ENCODE measurements around the gene TRPM4. TPM values are rescaled to one million over a fixed set of nuclear protein-coding genes. Genes with fewer than 3 reads are reported as not detected.

The TRPM4 gene
- total and polyA plus RNA-seq, 2 of the 13 experiments (the other 11 are each of a cell fraction or from before 2014, with no cell fraction given), result 1.9 to 4.3 TPM

DNA sequence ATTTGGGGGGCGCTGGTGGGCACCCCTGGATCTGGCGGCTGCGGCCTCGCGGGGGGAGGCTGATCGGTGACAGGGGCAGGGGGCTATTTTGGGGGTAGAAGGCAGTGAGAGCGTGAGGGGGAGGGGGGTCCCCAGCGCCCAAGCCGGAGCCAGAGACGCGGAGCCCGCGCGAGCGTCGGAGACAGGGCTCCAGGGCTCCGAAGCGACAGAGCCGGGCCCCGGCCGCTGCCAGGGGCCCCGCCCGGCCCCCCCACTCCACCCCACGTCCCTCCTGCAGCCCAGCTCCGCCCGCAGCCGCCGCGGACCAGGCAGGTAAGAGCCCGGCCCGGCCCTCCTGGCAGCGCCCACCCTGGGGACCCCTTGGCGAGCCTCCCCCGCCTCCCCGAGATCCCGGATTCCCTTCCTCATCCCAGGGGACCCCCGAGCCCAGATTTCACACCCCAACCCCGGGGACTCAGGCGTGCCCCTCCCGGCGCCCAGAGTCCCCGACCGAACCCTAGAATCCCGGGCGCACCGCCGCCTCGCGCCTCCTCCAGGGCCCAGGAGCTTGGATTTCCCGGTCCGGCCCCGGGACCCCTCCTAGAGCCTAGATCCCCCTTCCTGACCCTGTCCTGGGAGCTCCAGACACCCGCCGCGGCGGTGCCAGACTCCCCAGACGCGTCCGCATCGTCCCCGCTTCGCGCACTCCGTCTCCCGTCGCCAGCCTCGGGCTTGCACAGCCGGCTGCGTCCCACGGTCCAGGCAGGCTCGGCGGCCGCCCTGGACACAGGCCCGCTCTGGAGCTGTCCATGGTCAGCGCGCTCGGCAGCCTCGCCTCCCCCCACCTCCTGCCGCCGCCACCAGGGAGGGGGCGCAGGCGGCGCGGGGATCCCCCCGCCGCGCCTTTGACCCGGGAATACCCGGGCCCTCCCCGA is 37.9 kb upstream of the TRPM4 start, which contains the start of gene PPFIA3 (continued):
- TF ChIP-seq KLF12 (CRISPR knock-in tag; IDR thresholded peaks at IDR 0.05; ENCODE audit: borderline replicate concordance) (0 out of 2 replicates have a peak, but pooled peaks have one; percentile 49), ZNF75D (CRISPR knock-in tag; IDR thresholded peaks at IDR 0.05; ENCODE audit: borderline replicate concordance) (no peak), TARDBP (CRISPR knock-in tag; IDR thresholded peaks at IDR 0.05) (peak; percentile 29; the same call in 1 of the 2 replicates), ZNF12 (CRISPR knock-in tag; IDR thresholded peaks at IDR 0.05) (peak; percentile 70; the same call in 1 of the 2 replicates), GFI1 (CRISPR knock-in tag; IDR thresholded peaks at IDR 0.05; ENCODE audit: borderline replicate concordance) (no peak), SP1 (IDR thresholded peaks at IDR 0.05) (no peak), SP1 (CRISPR knock-in tag; IDR thresholded peaks at IDR 0.05) (0 out of 2 replicates have a peak, but pooled peaks have one; percentile 27), POGK (CRISPR knock-in tag; conservative IDR thresholded peaks at IDR 0.05) (peak; percentile 73; the same call in 1 of the 2 replicates), ZNF616 (CRISPR knock-in tag; IDR thresholded peaks at IDR 0.05; ENCODE audit: low read depth) (0 out of 2 replicates have a peak, but pooled peaks have one; percentile 60), ZNF574 (CRISPR knock-in tag; IDR thresholded peaks at IDR 0.05) (peak; percentile 75), TFDP2 (CRISPR knock-in tag; IDR thresholded peaks at IDR 0.05) (peak; percentile 29; the same call in 1 of the 2 replicates), ZBTB14 (CRISPR knock-in tag; IDR thresholded peaks at IDR 0.05) (no peak)
- TF ChIP-seq, protein P1, sequence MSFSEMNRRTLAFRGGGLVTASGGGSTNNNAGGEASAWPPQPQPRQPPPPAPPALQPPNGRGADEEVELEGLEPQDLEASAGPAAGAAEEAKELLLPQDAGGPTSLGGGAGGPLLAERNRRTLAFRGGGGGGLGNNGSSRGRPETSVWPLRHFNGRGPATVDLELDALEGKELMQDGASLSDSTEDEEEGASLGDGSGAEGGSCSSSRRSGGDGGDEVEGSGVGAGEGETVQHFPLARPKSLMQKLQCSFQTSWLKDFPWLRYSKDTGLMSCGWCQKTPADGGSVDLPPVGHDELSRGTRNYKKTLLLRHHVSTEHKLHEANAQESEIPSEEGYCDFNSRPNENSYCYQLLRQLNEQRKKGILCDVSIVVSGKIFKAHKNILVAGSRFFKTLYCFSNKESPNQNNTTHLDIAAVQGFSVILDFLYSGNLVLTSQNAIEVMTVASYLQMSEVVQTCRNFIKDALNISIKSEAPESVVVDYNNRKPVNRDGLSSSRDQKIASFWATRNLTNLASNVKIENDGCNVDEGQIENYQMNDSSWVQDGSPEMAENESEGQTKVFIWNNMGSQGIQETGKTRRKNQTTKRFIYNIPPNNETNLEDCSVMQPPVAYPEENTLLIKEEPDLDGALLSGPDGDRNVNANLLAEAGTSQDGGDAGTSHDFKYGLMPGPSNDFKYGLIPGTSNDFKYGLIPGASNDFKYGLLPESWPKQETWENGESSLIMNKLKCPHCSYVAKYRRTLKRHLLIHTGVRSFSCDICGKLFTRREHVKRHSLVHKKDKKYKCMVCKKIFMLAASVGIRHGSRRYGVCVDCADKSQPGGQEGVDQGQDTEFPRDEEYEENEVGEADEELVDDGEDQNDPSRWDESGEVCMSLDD (CRISPR knock-in tag; IDR thresholded peaks at IDR 0.05; ENCODE audit: borderline replicate concordance), result peak; percentile 54
- TF ChIP-seq, protein P2, sequence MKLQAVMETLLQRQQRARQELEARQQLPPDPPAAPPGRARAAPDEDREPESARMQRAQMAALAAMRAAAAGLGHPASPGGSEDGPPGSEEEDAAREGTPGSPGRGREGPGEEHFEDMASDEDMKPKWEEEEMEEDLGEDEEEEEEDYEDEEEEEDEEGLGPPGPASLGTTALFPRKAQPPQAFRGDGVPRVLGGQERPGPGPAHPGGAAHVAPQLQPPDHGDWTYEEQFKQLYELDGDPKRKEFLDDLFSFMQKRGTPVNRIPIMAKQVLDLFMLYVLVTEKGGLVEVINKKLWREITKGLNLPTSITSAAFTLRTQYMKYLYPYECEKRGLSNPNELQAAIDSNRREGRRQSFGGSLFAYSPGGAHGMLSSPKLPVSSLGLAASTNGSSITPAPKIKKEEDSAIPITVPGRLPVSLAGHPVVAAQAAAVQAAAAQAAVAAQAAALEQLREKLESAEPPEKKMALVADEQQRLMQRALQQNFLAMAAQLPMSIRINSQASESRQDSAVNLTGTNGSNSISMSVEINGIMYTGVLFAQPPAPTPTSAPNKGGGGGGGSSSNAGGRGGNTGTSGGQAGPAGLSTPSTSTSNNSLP (IDR thresholded peaks at IDR 0.05; ENCODE audit: low read depth, low read length), result no peak

Data from HepG2 (cell line).